H9 (cell line): Measurements from ENCODE around the gene DUSP15. TPM values are rescaled to one million over a fixed set of nuclear protein-coding genes. Genes with fewer than 3 reads are reported as not detected.

Experiments
- DNase-seq: peaks from one replicate; pipeline ENCODE4 v3.0.0-alpha.2; 2017
- H2AFZ ChIP-seq: one replicate; pipeline ENCODE4 v1.6.1; 2013; ENCODE audit warnings: mild to moderate bottlenecking, low read length, control low read depth, moderate library complexity
- H2AK5ac ChIP-seq: 2 replicates; pipeline ENCODE4 v1.6.1; 2013; ENCODE audit warnings: low read length, control low read depth, mixed read lengths; ENCODE audit not compliant: insufficient read length
- H2BK120ac ChIP-seq: one replicate; pipeline ENCODE4 v1.6.1; 2013; ENCODE audit warnings: low read depth, mild to moderate bottlenecking, low read length, control low read depth, inconsistent platforms; ENCODE audit not compliant: poor library complexity, severe bottlenecking
- H2BK12ac ChIP-seq: 2 replicates; pipeline ENCODE4 v1.6.1; 2013; ENCODE audit warnings: low read length, control low read depth, mixed read lengths, low read depth; ENCODE audit not compliant: insufficient read length
- H2BK15ac ChIP-seq: 2 replicates; pipeline ENCODE4 v1.6.1; 2013; ENCODE audit warnings: low read depth, low read length, control low read depth
- H2BK20ac ChIP-seq: one replicate; pipeline ENCODE4 v1.6.1; 2013; ENCODE audit warnings: low read depth, mild to moderate bottlenecking, low read length, control low read depth, inconsistent platforms; ENCODE audit not compliant: poor library complexity, severe bottlenecking
- H2BK5ac ChIP-seq: 2 replicates; pipeline ENCODE4 v1.6.1; 2013; ENCODE audit warnings: low read length, control low read depth, mixed read lengths; ENCODE audit not compliant: insufficient read length
- H3K14ac ChIP-seq: 2 replicates; pipeline ENCODE4 v1.6.1; 2013; ENCODE audit warnings: low read length, control low read depth; ENCODE audit not compliant: insufficient read depth
- H3K18ac ChIP-seq: 2 replicates; pipeline ENCODE4 v1.6.1; 2013; ENCODE audit warnings: low read depth, mild to moderate bottlenecking, mixed read lengths, low read length, control low read depth; ENCODE audit not compliant: insufficient read length
- H3K23ac ChIP-seq: 2 replicates; pipeline ENCODE4 v1.6.1; 2013; ENCODE audit warnings: low read length, control low read depth, mixed read lengths, low read depth; ENCODE audit not compliant: insufficient read length
- H3K23me2 ChIP-seq: 2 replicates; pipeline ENCODE4 v1.6.1; 2013; ENCODE audit warnings: low read depth, mild to moderate bottlenecking, mixed read lengths, low read length, control low read depth; ENCODE audit not compliant: insufficient read length, poor library complexity, severe bottlenecking
- H3K27ac ChIP-seq: 2 replicates; pipeline ENCODE4 v1.5.1; 2013; ENCODE audit warnings: low read length, control low read depth, mixed read lengths, low read depth; ENCODE audit not compliant: insufficient read length
- H3K27me3 ChIP-seq: 2 replicates; pipeline ENCODE4 v1.6.1; 2013; ENCODE audit warnings: low read length, control low read depth, inconsistent platforms; ENCODE audit not compliant: insufficient read depth
- H3K4ac ChIP-seq: 2 replicates; pipeline ENCODE4 v1.6.1; 2013; ENCODE audit warnings: low read depth, mild to moderate bottlenecking, control low read depth, inconsistent platforms, low read length, moderate library complexity
- H3K4me1 ChIP-seq: 2 replicates; pipeline ENCODE4 v1.6.1; 2013; ENCODE audit warnings: low read length, control low read depth, inconsistent platforms; ENCODE audit not compliant: insufficient read depth
- H3K4me2 ChIP-seq: 2 replicates; pipeline ENCODE4 v1.6.1; 2013; ENCODE audit warnings: low read length, control low read depth, mixed read lengths; ENCODE audit not compliant: insufficient read length, insufficient read depth
- H3K56ac ChIP-seq: 2 replicates; pipeline ENCODE4 v1.6.1; 2013; ENCODE audit warnings: low read depth, mild to moderate bottlenecking, mixed read lengths, low read length, control low read depth; ENCODE audit not compliant: insufficient read length
- H3K79me1 ChIP-seq: 2 replicates; pipeline ENCODE4 v1.6.1; 2013; ENCODE audit warnings: low read depth, mild to moderate bottlenecking, moderate library complexity, low read length, control low read depth, inconsistent platforms; ENCODE audit not compliant: insufficient read depth, poor library complexity, severe bottlenecking
- H3K79me2 ChIP-seq: 2 replicates; pipeline ENCODE4 v1.6.1; 2013; ENCODE audit warnings: low read length, control low read depth, inconsistent platforms; ENCODE audit not compliant: insufficient read depth
- H3K9ac ChIP-seq: 2 replicates; pipeline ENCODE4 v1.6.1; 2013; ENCODE audit warnings: low read length, control low read depth, mixed read lengths; ENCODE audit not compliant: insufficient read length; ENCODE audit errors: extremely low read depth
- H3K9me3 ChIP-seq: one replicate; pipeline ENCODE4 v1.6.1; 2013; ENCODE audit warnings: low read depth, low read length, inconsistent platforms; ENCODE audit not compliant: control insufficient read depth
- H3T11ph ChIP-seq: one replicate; pipeline ENCODE4 v1.6.1; 2013; ENCODE audit warnings: mild to moderate bottlenecking, low read length, control low read depth, inconsistent platforms
- H4K20me1 ChIP-seq: one replicate; pipeline ENCODE4 v1.6.1; 2013; ENCODE audit not compliant: control insufficient read depth, insufficient read length, insufficient read depth
- H4K5ac ChIP-seq: 2 replicates; pipeline ENCODE4 v1.6.1; 2013; ENCODE audit warnings: low read depth, mild to moderate bottlenecking, mixed read lengths, low read length, control low read depth; ENCODE audit not compliant: insufficient read length
- H4K8ac ChIP-seq: replicated peaks from 2 replicates; pipeline ENCODE4 v1.6.1; 2013; ENCODE audit warnings: low read length, control low read depth, mixed read lengths, low read depth; ENCODE audit not compliant: insufficient read length
- H4K91ac ChIP-seq: 2 replicates; pipeline ENCODE4 v1.6.1; 2013; ENCODE audit warnings: low read depth, mild to moderate bottlenecking, moderate library complexity, mixed read lengths, low read length, control low read depth; ENCODE audit not compliant: insufficient read length
- H3K27ac Mint-ChIP-seq, 3 experiments: 2 replicates in 2 of 3; 3 replicates in 1 of 3; pipeline ENCODE4 v1.8.0; 2020 to 2021; ENCODE audit warnings: mixed read lengths in 3 of 3, mild to moderate bottlenecking in 1 of 3, moderate library complexity in 1 of 3
- H3K27me3 Mint-ChIP-seq: 2 replicates; pipeline ENCODE4 v1.8.0; 2021; ENCODE audit warnings: low read depth, mild to moderate bottlenecking, moderate library complexity, mixed read lengths
- H3K36me3 Mint-ChIP-seq, 3 experiments: 2 replicates in 2 of 3; 3 replicates in 1 of 3; pipeline ENCODE4 v1.8.0; 2020 to 2021; ENCODE audit warnings: low read depth in 3 of 3, mixed read lengths in 3 of 3; ENCODE audit not compliant: insufficient read depth in 1 of 3
- H3K4me1 Mint-ChIP-seq, 2 experiments: 2 replicates each; pipeline ENCODE4 v1.8.0; 2020; ENCODE audit warnings: mixed read lengths in 2 of 2
- H3K4me3 Mint-ChIP-seq, 2 experiments: 2 replicates in 1 of 2; 3 replicates in 1 of 2; pipeline ENCODE4 v1.8.0; 2020 to 2021; ENCODE audit warnings: mild to moderate bottlenecking in 2 of 2, mixed read lengths in 2 of 2, moderate library complexity in 1 of 2
- H3K9me3 Mint-ChIP-seq, 2 experiments: 2 replicates in 1 of 2; 3 replicates in 1 of 2; pipeline ENCODE4 v1.8.0; 2020; ENCODE audit warnings: mild to moderate bottlenecking in 2 of 2, mixed read lengths in 2 of 2, moderate library complexity in 1 of 2
- CTCF ChIP-seq: fragments of 200-600 bp; sonication (generic); conservative IDR thresholded peaks from 3 replicates; pipeline ENCODE4 v1.8.0; 2021; ENCODE audit warnings: antibody characterized with exemption, mild to moderate bottlenecking
- WGBS: extraction: QIAGEN DNeasy Blood & Tissue Kit; methylation state at CpG from one replicate; pipeline ENCODE4 v1.1.7; 2013; ENCODE audit warnings: missing lambda C conversion rate, low lambda C conversion rate, mixed read lengths; ENCODE audit not compliant: insufficient read length; ENCODE audit errors: extremely low coverage; 5-methylcytosine and 5-hydroxymethylcytosine counted together
- total RNA-seq: library from RNA; stranded (reverse); gene quantifications from 2 replicates; pipeline ENCODE4 v1.2.1, GENCODE V29; 2021

DUSP15 gene
- total RNA-seq, 1 experiment from 2014 or later, result 5.6 TPM

GRCh38 chr20:31817461-31817860, 52.9 kb downstream of the DUSP15 start:
- Mint-ChIP-seq H3K4me3 (no peak overlapping the region), H3K27ac (no peak overlapping the region), H3K27me3 (peaks cover 5% of the 10 kb centered on the region), H3K4me1 (peaks cover 11 to 32% of the 10 kb centered on the region in 2 experiments), H3K36me3 (no peaks in the 10 kb centered on the region), H3K9me3 (no peaks in the 10 kb centered on the region)
- Histone ChIP-seq H4K20me1 (no peaks in the 10 kb centered on the region), H3K4me1 (no peaks in the 10 kb centered on the region), H3K14ac (no peak overlapping the region), H3K79me1 (no peaks in the 10 kb centered on the region), H2AK5ac (no peak overlapping the region), H4K5ac (no peak overlapping the region), H2BK120ac (no peak overlapping the region), H2BK12ac (no peak overlapping the region), H3T11ph (no peak overlapping the region), H4K91ac (no peak overlapping the region), H3K4me2 (no peak overlapping the region), H3K23me2 (no peaks in the 10 kb centered on the region), H3K9me3 (no peaks in the 10 kb centered on the region), H3K27me3 (no peaks in the 10 kb centered on the region), H2BK20ac (no peak overlapping the region), H3K4ac (no peak overlapping the region), H2AFZ (no peak overlapping the region), H3K79me2 (no peaks in the 10 kb centered on the region), H3K27ac (no peak overlapping the region), H3K9ac (no peak overlapping the region), H2BK15ac (no peak overlapping the region), H4K8ac (no peak overlapping the region), H3K18ac (no peak overlapping the region), H3K56ac (no peak overlapping the region), H3K23ac (no peak overlapping the region), H2BK5ac (no peak overlapping the region)
- WGBS, result no CpG with 5 or more reads among the region's 5 CpGs
- no peak for DNase-seq
- no peak for TF ChIP-seq CTCF
